DOHH2 (cell line): ENCODE data around the gene KDM4C.

Source experiments
- CTCF ChIP-seq: fragments of 200-600 bp; sonication (generic); IDR thresholded peaks from one replicate; pipeline ENCODE4 v1.5.1; 2014; ENCODE audit warnings: antibody characterized with exemption, mild to moderate bottlenecking, low read depth, low read length; ENCODE audit not compliant: poor library complexity, severe bottlenecking
- EZH2phosphoT487 ChIP-seq: fragments of 200-600 bp; sonication (generic); IDR thresholded peaks from 2 replicates; pipeline ENCODE4 v1.6.1; 2017; ENCODE audit warnings: borderline replicate concordance, mild to moderate bottlenecking, antibody characterized with exemption, low read length, moderate library complexity, mixed read lengths

- TF ChIP-seq CTCF: no peak
- no peak for TF ChIP-seq EZH2phosphoT487
Observed at GRCh38 chr9:6716766-6717165, 41.0 kb upstream of the KDM4C start.
